ENCODE measurements around the gene LGALS3BP. TPM values are rescaled to one million over a fixed set of nuclear protein-coding genes. Genes with fewer than 3 reads are reported as not detected.
"Not testable (repeated sequence)": the region's sequence is repeated elsewhere in the genome, so short reads cannot be mapped to it uniquely, and the experiment has no call there.

Gene LGALS3BP
- total RNA-seq, 4 donors from 2014 or later = 191 to 392 (median 296) TPM

- H3K27me3 ChIP-seq = no peaks in the 10 kb centered on the region
- DNase-seq (ENCODE audit: low spot score in 2 of 2) = no peak
- 100% methylated on average over 2 of the region's 2 CpGs for WGBS, 2 donors
- no peak overlapping the region for H3K4me3 ChIP-seq
- peaks cover 0 to 41% (median 0%) of the 10 kb centered on the region in 4 donors for H3K4me1 ChIP-seq
- no peaks in the 10 kb centered on the region for H3K36me3 ChIP-seq
- H3K27ac ChIP-seq = no peak overlapping the region
- TF ChIP-seq CTCF (IDR thresholded peaks at IDR 0.05) = no peak
- TF ChIP-seq EP300 (IDR thresholded peaks at IDR 0.05) = no peak
- no peak for TF ChIP-seq POLR2A (IDR thresholded peaks at IDR 0.05)
- H3K9me3 ChIP-seq = peaks cover 0 to 19% (median 5%) of the 10 kb centered on the region in 4 donors
These were observed 28.9 kb downstream of the LGALS3BP start for GRCh38 chr17:78950870-78951269.

GRCh38 chr17:78947235-78948149 is 32.2 kb downstream of the LGALS3BP start:
- Histone ChIP-seq H3K27me3 (no peaks in the 10 kb centered on the region), H3K9me3 (peaks cover 0 to 19% (median 5%) of the 10 kb centered on the region in 4 donors), H3K27ac (peak overlapping the region in 2 of 4 donors; percentile 67 to 71), H3K4me3 (no peak overlapping the region), H3K4me1 (peaks cover 0 to 25% (median 0%) of the 10 kb centered on the region in 4 donors), H3K36me3 (no peaks in the 10 kb centered on the region)
- TF ChIP-seq POLR2A (IDR thresholded peaks at IDR 0.05) (no peak), EP300 (IDR thresholded peaks at IDR 0.05) (no peak), CTCF (IDR thresholded peaks at IDR 0.05) (no peak)
- DNase-seq (ENCODE audit: low spot score in 2 of 2) = no peak
- WGBS, 2 donors = 59 to 63% methylated on average over 18 of the region's 18 CpGs

- no peaks in the 10 kb centered on the region for H3K36me3 ChIP-seq
- H3K9me3 ChIP-seq = peaks cover 0 to 19% (median 5%) of the 10 kb centered on the region in 4 donors
- no peak overlapping the region for H3K4me3 ChIP-seq
- H3K27ac ChIP-seq = peak overlapping the region in 2 of 4 donors; percentile 67 to 71
- H3K27me3 ChIP-seq = no peaks in the 10 kb centered on the region
- no peak for DNase-seq (ENCODE audit: low spot score in 2 of 2)
- peaks cover 0 to 17% (median 0%) of the 10 kb centered on the region in 4 donors for H3K4me1 ChIP-seq
- 85 to 92% methylated on average over 8 of the region's 8 CpGs for WGBS, 2 donors
- TF ChIP-seq POLR2A (IDR thresholded peaks at IDR 0.05) (no peak), CTCF (IDR thresholded peaks at IDR 0.05) (no peak), EP300 (IDR thresholded peaks at IDR 0.05) (no peak)
These were observed 33.1 kb downstream of the LGALS3BP start for GRCh38 chr17:78946631-78947030.

- no peak for TF ChIP-seq POLR2A (IDR thresholded peaks at IDR 0.05)
- TF ChIP-seq CTCF (IDR thresholded peaks at IDR 0.05) = no peak
- no peak for TF ChIP-seq EP300 (IDR thresholded peaks at IDR 0.05)
- H3K4me1 ChIP-seq = peaks cover 0 to 15% (median 0%) of the 10 kb centered on the region in 4 donors
- H3K9me3 ChIP-seq = peaks cover 0 to 14% (median 5%) of the 10 kb centered on the region in 4 donors
- 84 to 90% methylated on average over 7 of the region's 7 CpGs for whole genome bisulfite sequencing, 2 donors
- DNase-seq (ENCODE audit: low spot score in 2 of 2) = no peak
- no peak overlapping the region for H3K27ac ChIP-seq
- H3K27me3 ChIP-seq = no peaks in the 10 kb centered on the region
- no peak overlapping the region for H3K4me3 ChIP-seq
- no peaks in the 10 kb centered on the region for H3K36me3 ChIP-seq
These were observed 33.6 kb downstream of the LGALS3BP start for GRCh38 chr17:78946131-78946530.

- not testable (repeated sequence) for DNase-seq (ENCODE audit: low spot score in 2 of 2); H3K4me3 ChIP-seq; H3K27me3 ChIP-seq; H3K9me3 ChIP-seq; H3K27ac ChIP-seq; H3K36me3 ChIP-seq
- 94 to 97% methylated on average over 12 of the region's 12 CpGs for WGBS, 2 donors
- H3K4me1 ChIP-seq = peaks cover 0 to 16% (median 0%) of the 10 kb centered on the region in 4 donors
These were observed 34.3 kb downstream of the LGALS3BP start for GRCh38 chr17:78945455-78945854.

Data from tibial nerve (tissue), 4 donors.